Stimulated activated CD8-positive, alpha-beta memory T cell treated with anti-CD3 and anti-CD28 coated beads, Interleukin-15, amount 100 ng/mL, for 24 hours (primary cell): ENCODE data around the gene RD3L.
"Not testable (repeated sequence)": the region's sequence is repeated elsewhere in the genome, so short reads cannot be mapped to it uniquely, and the experiment has no call there.

Source experiments
- DNase-seq: peaks from one replicate; pipeline ENCODE4 v3.0.0-alpha.2; 2020; ENCODE audit warnings: low read depth

Gene RD3L

GRCh38 chr14:103941973-103942736, at the start of gene RD3L:
Gene RD3L, minus strand, starts transcription at chr14:103942529. Its CDS starts 834 bp downstream, at chr14:103941695.
- no peak for DNase-seq

- no peak for DNase-seq
Observed at GRCh38 chr14:103989964-103990363, 47.6 kb upstream of the RD3L start.

GRCh38 chr14:103989034-103989433, 46.7 kb upstream of the RD3L start:
- no peak for DNase-seq

GRCh38 chr14:103984196-103984595, 41.9 kb upstream of the RD3L start:
- DNase-seq: no peak

- DNase-seq: not testable (repeated sequence)
Observed at GRCh38 chr14:103980623-103981238, 38.4 kb upstream of the RD3L start.

GRCh38 chr14:103974575-103974974, 32.2 kb upstream of the RD3L start:
- no peak for DNase-seq

GRCh38 chr14:103973354-103973753, 31.0 kb upstream of the RD3L start:
- DNase-seq: no peak

- no peak for DNase-seq
Observed at GRCh38 chr14:103969961-103970360, 27.6 kb upstream of the RD3L start.

GRCh38 chr14:103966631-103967030, 24.3 kb upstream of the RD3L start:
- no peak for DNase-seq

GRCh38 chr14:103961928-103962578, 19.7 kb upstream of the RD3L start:
- DNase-seq: no peak

- no peak for DNase-seq
Observed at GRCh38 chr14:103960457-103961055, 18.2 kb upstream of the RD3L start.

- no peak for DNase-seq
Observed at GRCh38 chr14:103949131-103949790, 6.9 kb upstream of the RD3L start.

- no peak for DNase-seq
Observed at GRCh38 chr14:103948442-103948841, 6.1 kb upstream of the RD3L start.

- no peak for DNase-seq
Observed at GRCh38 chr14:103946975-103947374, 4.6 kb upstream of the RD3L start.

GRCh38 chr14:103943673-103944072, 1.3 kb upstream of the RD3L start:
- DNase-seq: no peak

- DNase-seq: no peak
Observed at GRCh38 chr14:103941462-103941861, 867 bp downstream of the RD3L start.

GRCh38 chr14:103935102-103935501, 7.2 kb downstream of the RD3L start:
- no peak for DNase-seq

GRCh38 chr14:103932791-103933490, 9.4 kb downstream of the RD3L start:
- no peak for DNase-seq

GRCh38 chr14:103931422-103931821, 10.9 kb downstream of the RD3L start:
- no peak for DNase-seq

- no peak for DNase-seq
Observed at GRCh38 chr14:103930051-103930604, 12.2 kb downstream of the RD3L start.
